ENCODE data around the gene ASIC2.

ASIC2 gene

GRCh38 chr17:33151565-33151964 is 141.5 kb downstream of the ASIC2 start:
- DNase-seq = no peak

GRCh38 chr17:33145941-33146340 is 147.2 kb downstream of the ASIC2 start:
- no peak for DNase-seq

GRCh38 chr17:33144837-33145236 is 148.3 kb downstream of the ASIC2 start:
- no peak for DNase-seq

GRCh38 chr17:33142705-33143299 is 150.3 kb downstream of the ASIC2 start:
- DNase-seq = no peak

GRCh38 chr17:33140413-33141099 is 152.5 kb downstream of the ASIC2 start:
- DNase-seq = no peak

- DNase-seq = no peak
These were observed 154.5 kb downstream of the ASIC2 start for GRCh38 chr17:33138627-33139026.

- no peak for DNase-seq
These were observed 155.7 kb downstream of the ASIC2 start for GRCh38 chr17:33137426-33137825.

- DNase-seq = no peak
These were observed 157.4 kb downstream of the ASIC2 start for GRCh38 chr17:33135691-33136090.

GRCh38 chr17:33131620-33132019 is 161.5 kb downstream of the ASIC2 start:
- no peak for DNase-seq

GRCh38 chr17:33127706-33128105 is 165.4 kb downstream of the ASIC2 start:
- no peak for DNase-seq

GRCh38 chr17:33126086-33126485 is 167.0 kb downstream of the ASIC2 start:
- DNase-seq = no peak

- DNase-seq = no peak
These were observed 167.5 kb downstream of the ASIC2 start for GRCh38 chr17:33125552-33125950.

- DNase-seq = no peak
These were observed 168.1 kb downstream of the ASIC2 start for GRCh38 chr17:33124871-33125551.

- DNase-seq = no peak
These were observed 168.9 kb downstream of the ASIC2 start for GRCh38 chr17:33124185-33124584.

GRCh38 chr17:33121756-33122155 is 171.3 kb downstream of the ASIC2 start:
- no peak for DNase-seq

- no peak for DNase-seq
These were observed 171.8 kb downstream of the ASIC2 start for GRCh38 chr17:33121272-33121671.

- DNase-seq = no peak
These were observed 173.0 kb downstream of the ASIC2 start for GRCh38 chr17:33120103-33120502.

GRCh38 chr17:33118391-33119075 is 174.6 kb downstream of the ASIC2 start:
- DNase-seq = no peak

- no peak for DNase-seq
These were observed 177.0 kb downstream of the ASIC2 start for GRCh38 chr17:33116021-33116551.

GRCh38 chr17:33115366-33115765 is 177.7 kb downstream of the ASIC2 start:
- DNase-seq = no peak

- DNase-seq = no peak
These were observed 179.1 kb downstream of the ASIC2 start for GRCh38 chr17:33113991-33114370.

GRCh38 chr17:33113276-33113990 is 179.7 kb downstream of the ASIC2 start:
- DNase-seq = no peak

GRCh38 chr17:33112763-33113162 is 180.3 kb downstream of the ASIC2 start:
- DNase-seq = no peak
